SKM-1 (cell line): ENCODE results near the gene PRKD3.

Experiments
- DNase-seq: peaks from one replicate; lab custom pipeline; 2025; ENCODE audit not compliant: unreplicated experiment; lab: John Stamatoyannopoulos, UW

PRKD3 gene

DNA sequence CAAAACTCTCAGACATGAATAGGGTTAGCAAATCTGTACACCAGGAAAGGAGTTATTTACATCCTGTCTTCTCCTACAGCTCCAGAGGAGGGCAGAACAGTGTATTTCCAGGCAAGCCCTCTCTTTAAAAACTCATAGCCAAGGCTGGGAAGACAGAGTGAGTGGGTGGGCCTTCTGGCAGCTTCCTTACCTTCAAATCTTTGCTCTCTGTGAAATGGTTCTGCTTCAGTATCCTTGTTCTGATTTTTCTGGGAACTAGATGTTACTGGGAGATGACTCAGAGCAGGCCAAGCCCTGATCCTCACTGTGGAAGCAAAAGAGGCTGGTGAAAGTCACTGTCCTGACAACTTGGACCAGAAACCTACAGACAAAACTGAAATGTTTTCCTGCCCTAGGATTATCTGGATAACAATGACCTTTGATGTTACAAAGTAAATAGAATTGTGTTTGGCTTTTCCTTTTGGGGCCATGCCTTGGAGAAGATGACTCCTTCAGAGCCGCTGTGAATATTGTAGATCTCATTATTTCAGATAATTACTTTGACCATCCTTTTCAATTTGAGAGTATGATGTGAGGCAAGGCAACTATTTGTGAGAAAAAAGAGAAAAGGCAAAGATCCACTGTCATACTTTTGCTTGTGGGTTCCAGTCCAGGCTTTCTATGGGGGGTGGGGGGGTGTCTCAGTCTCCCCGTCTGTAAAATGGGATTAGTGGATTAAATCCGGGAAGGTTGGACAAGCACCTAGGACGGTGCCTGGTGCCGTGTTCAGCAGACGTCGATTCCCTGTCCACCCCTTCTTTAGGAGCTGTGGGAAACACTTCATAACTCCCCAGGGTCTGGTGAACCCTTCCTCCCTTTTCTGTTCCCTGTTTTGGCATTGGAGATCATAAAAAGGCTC is 19.2 kb upstream of the PRKD3 start:
- no peak for DNase-seq

DNA sequence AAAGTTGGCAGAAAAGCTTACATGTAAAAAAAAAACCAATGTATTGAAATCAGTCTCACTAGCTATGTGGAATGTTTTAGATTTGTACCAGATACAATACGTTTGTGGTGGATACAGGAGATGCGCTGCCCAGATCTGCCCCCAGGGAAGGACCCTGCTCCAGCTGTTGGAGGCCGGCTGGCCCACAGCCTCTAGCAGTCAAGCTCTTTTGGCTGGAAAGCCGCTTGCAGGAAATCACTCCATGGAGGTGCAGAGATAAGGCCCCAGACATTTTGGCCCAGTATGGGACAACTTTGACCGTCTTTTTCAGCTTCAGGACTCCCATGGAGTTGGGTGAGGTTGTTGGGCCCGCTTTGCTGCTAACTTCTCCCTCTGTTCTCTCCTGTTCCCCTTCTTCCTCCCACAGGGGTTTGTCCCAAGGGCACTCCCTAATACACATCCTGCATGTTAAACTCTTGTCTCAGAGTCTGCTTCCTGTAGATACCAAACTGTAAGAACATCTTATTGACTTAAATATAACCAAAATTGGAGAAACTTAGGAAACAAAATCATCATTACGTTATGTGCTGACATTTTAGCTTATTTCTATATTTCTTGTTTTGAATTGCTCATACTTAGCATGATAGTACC is 18.1 kb upstream of the PRKD3 start:
- DNase-seq = no peak

DNA sequence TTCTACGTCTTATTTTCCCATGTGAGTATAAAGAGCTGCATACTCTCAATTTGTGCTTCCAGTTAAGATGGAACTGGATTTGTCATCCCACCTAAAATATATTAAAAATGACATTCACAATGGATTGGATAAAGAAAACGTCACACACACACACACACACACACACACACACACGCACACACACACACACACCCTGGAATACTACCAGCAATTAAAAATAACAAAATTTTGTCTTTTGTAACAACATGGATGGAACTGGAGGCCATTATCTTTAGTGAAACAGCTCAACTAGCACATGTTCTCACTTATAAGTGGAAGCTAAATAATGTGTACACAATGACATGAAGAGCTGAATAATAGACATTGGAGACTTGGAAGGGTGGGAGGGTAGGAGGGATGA is 16.0 kb upstream of the PRKD3 start:
- no peak for DNase-seq

DNA sequence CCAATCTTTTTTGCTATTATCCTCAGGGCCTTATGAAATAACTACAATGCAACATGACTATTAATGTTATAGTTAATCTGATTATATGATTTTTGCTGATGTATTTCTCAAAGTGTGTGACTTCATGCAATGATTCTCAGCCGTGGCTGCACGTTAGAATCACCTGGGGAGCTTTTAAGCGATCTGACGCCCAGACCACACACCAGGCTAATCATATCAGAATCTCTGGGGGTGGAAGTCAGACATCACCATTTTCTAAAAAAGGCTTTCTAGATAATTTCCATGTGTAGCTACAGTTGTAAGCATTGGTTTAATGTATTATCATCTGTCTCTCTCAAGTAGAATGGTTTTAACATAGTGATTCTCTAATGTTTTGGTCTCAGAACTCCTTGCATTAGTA is 14.3 kb upstream of the PRKD3 start:
- no peak for DNase-seq

DNA sequence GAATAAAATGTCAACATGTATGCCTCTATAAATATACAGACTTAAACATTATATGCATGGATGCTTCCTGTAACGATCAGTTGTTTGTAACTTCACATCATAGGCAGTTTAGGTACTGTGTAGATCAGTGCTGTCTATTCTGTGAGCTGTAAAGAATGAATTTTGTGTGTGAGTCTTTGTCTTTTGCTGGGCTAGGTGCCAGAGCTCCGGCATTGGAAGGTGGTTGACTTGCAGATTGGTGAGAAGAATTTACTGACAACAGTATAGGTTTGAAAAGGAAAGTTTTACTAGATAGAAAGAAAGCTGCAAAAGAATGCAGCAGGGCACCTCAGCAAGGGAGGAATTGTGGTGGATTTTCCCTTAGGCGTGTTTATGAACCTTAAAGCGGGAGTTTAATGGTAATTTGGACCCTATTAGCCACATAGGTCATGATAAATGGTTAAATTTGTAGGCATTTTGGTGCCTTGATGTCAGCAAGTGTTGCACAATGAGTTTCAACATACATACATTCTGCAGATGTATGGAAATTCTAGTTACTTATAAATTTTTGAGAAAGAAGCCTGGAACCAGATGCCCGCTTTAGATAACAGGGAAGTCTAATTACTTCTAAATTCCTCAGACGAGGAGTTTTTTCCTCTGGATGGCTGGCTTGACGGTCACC is 13.1 kb upstream of the PRKD3 start:
- DNase-seq = no peak

DNA sequence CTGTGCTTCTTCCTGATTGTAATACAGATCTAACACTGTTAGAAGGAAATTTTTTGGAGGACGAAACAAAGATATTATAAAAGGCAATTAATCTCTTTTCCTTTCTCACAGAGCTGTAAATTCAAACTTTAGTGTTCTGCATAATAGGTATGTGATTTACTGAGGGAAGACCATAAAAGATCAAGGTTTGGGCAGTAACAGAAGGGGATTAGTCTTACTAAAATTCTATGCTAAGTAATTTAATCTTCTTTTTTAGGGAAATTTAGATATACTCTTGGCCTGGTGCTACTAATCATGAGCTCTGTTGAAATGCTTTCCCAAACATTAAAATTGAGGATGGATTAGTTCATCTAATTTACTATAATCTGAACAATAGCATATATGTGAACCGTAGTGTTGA is 11.0 kb upstream of the PRKD3 start:
- DNase-seq = no peak

DNA sequence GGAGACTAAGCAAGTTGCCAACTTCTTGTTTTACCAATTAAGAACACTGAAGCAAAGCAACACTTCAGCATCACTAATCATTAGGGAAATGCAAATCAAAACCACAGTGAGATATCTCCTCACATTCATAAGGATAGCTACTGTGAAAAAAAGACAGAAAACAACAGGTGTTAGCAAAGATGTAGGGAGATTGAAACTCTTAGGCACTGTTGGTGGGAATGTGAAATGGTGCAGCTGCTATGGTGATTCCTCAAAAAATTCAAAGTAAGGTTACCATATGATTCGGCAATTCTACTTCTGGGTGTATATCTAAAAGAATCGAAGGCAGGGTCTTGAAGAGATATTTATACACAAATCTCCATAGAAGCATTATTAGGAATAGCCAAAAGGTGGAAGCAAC is 8.6 kb upstream of the PRKD3 start:
- no peak for DNase-seq

DNA sequence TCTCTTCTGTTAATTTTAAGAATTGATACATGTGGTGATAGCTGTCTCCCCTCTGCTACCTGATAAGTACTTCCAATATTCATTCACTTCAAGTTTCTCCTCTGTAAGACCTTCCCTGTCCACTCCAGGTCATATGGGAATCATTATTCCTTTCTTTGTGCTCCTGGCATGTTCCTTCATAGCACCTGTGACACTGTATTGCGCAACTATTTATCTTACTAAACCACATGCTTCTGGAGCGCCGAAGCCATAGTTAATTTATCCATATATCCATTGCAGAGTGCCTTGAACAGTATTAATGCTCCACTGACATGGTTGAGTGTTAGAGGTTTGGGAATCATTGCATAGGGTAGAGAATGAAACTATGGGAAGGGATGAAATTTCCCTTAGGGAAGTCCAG is 7.9 kb upstream of the PRKD3 start:
- no peak for DNase-seq

DNA sequence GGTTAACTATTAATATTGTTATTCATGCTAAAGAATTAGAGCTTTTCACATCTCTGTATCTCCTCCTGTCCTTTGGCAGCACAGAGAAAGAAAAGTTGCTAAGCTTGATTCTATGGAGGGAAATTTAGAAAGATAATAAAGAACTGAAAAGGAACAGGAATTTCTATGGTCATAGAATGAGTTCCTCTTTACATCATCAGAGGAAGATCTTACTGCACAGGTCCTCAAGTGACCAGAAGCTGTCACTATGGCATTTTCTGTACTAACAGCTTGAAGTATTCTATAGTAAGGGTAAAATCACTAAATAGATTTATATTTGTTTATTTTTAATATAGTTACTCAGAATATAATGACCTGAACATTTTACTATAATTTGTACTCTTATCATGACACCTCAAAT is 6.0 kb upstream of the PRKD3 start:
- no peak for DNase-seq

DNA sequence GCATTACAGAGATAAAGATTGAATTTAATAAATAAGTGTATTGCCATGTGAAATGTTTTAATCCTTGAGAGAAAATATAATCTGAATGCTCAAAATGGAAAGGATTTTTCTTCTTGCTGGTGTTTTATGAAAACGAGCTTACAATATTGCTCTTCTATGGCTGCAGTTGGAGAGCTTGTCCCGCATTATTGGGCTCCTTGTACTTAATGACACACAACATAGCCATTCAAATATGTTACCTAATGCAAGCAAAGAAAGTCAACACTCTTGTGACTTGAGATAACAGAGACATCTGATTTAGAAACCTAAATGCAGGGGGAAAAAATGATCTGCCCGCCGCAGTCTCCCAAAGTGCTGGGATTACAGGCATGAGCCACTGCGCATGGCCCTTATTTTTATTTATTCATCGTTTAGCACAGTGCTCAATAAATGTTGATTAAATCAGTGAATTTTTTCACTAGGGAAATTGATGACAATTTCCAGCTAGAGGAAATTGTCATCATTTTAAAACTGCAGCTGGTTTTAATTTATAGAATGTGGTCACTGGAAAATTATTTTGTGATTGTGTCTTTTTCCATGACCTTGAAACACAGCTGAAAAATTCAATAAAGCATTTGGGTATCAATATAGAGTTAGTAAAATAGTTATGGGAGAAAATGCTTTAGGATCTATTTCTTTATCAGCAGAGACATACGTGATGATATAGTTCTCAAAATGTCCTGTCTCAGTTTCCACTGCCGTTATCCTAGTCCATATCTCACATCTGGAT is 2.4 kb upstream of the PRKD3 start:
- DNase-seq = no peak

DNA sequence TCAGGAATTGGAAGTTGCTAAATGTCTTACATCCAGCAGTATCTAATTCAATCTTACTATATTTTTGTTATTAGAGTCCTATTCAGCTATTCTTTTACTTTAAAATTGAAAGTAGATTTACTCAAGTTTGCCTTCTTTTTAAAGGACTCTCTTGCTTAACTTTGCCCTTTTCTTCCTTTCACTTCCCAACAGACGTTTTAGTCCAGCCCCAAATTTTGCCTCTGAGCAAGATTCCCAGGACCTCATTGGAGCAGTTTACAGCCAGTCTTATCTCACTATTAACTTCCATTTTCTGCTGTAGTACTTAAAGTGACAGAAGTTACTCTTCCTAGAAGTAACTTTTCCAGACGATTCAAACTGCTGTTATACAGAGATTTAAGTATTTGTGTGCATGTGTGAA is 1.7 kb upstream of the PRKD3 start:
- no peak for DNase-seq

DNA sequence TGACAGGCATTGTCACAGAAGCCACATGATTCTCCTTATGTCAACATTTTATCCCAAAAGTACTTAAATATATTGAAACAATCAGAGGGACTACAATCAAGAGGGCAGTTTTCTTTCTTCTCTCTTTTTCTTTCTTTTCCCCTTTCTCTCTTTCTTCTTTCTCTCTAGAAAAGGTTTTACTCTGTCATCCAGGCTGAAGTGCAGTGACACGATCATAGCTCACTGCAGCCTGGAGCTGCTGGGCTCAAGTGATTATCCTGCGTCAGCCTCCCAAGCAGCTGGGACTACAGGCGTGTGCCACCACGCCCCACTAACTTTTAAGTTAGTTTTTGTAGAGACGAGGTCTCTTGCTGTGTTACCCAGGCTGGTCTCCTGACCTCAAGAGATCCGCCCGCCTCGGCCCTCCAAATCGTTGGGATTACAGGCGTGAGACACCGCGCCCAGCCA is 1.0 kb upstream of the PRKD3 start:
- no peak for DNase-seq

DNA sequence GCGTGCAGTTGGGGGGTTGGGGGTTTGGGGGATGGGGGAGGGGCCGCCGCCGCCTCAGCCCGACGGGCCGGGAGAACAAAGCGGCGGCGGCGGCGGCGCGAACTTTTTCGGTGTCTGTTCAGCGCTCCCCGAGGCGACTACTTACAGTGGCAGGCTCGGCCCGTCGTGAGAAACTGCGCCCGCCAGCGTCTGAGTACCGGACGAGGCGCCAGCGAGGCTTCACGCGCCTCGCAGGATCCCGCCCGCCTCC is 172 bp downstream of the PRKD3 start:
- DNase-seq = no peak

DNA sequence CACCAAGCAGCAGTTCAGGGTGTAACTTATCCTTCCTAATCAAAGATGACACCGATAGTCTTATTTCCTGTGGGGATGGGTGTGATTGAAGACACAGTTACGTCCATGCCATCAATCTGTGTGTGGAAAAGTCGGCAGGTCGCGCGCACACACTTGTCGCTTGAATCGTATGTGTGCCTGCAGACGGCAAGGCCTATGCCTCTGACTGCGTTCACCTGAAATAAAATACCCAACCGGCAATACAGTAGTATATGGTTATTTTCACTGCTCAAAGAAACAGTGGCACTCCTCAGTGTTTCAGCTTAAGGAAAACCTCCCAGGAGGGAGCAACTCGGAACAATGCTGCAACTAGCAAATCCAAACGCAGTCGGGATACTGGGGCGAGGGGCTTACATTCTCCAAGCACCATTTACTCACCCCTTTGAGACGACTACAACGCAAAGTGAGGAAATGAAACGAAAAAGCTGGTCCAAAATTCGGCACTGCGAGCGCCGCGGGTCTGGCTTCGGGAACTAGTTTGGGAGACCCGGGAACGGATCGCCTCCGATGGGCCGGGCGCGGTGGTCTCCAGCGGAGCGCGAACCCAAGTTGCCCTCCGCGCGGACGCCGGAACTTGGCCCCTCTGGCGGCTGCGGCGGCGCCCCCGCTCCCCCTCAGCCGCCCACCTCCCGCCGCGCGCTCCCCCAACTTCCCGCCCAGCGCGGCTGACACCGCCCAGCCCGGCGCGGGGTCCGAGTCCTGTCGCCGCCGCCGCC is 675 bp downstream of the PRKD3 start:
- no peak for DNase-seq

DNA sequence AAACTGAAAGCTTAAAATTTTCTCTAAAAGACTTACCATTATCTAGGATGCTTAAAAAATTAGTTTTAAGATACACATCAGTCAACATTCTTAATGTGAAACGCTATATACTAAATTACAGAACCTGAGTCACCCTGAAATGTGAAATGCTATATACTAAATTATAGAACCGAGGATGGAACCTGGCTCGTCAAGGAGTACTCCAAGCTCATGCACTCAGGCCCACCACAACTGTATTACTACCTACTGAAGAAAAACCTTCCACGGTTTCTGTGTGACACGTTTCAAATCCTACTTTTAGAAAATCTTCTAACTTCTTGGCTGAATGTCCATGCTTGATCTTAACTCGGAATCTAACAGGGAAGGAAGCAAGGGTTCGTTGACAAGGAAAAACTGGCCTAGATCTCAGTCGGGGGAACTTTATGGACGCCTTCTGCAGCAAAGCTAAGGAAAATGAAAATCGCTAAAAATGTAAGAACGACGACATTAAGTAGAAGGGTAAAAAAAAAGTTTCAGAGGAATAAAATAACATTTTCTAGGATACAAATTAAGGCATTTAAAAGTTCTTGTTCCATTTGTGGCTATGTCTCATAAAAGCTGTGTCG is 1.4 kb downstream of the PRKD3 start:
- DNase-seq = no peak

DNA sequence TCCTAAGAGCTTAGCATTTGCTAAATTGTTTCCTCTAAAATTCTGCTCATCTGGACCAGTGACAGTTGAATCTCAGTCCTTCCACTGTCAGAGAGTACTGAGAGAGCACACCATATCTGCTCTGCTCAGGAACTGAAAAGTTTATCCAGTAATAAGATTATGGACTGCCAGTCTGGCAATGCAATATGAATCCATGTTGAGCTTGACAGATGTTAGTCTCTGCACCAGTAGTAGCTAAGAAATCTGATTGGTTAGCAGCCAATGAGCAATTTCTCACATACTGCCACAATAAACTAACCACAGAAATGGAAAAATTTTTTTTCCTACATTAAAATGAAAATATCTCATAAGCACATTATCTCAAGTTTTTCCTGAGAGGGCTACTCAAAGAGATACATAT is 2.3 kb downstream of the PRKD3 start:
- no peak for DNase-seq

DNA sequence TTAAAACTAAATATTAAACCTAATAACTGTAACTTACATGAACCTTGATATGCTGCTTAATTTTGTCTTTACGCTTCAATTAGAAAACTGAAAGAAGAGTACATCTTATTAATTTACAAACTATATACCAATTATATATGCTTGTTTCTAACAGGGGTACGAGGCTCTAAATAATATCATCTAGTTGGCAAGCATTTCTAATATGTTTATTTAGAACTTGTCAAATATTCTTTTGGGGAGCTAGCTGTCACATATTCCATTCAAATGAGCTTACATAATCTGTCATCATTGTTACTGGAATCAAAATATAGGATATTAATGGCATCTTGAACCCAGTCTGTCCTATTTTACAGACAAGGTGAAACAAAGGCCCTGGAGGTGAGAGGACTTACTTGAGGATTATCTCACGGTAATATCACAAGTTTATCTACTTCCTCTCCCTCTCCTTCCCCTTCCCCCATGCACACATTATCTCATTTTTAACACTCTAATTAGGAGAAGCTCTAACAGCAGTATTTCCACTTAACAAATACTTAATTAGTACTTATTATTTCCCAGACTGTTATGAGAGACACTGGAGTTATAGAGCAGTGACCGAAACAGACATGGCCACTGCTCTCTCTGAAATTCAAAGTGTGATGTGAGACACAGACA is 3.5 kb downstream of the PRKD3 start:
- DNase-seq = no peak

DNA sequence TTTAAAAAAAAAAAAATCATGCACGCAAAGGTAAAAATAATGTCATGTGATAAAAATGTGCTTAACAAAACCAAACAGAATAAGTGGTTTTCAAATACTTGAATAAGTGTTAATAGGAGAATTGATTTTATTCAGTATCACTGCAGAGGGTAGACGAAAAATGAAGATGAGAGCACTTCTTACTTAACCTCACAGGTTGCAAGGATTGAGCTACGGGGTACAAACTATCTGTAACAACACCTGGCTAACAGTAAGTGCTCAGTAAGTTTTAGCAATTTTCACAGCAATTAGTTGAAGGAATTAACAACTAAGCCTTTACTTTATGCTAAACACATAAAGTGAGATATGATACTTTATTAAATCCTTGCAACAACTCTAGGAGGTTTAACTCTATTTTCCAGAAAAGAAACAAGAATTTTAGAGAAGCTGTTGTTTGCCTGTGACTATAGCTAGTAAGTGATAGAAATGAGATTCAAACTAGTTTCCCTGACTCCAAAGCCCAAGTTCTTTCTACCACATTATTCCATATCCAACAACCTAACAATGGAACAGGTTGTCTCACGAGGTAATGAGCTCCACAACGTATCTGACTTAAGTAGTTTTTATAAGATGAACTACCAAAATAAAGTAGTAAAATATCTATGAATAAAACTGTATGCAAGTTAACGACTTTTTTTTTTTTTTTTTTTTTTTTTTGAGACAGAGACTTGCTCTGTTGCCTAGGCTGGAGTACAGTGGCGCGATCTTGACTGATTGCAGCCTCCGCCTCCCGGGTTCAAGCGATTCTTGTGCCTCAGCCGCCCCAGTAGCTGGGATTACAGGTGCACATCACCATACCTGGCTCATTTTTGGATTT is 4.7 kb downstream of the PRKD3 start:
- no peak for DNase-seq

DNA sequence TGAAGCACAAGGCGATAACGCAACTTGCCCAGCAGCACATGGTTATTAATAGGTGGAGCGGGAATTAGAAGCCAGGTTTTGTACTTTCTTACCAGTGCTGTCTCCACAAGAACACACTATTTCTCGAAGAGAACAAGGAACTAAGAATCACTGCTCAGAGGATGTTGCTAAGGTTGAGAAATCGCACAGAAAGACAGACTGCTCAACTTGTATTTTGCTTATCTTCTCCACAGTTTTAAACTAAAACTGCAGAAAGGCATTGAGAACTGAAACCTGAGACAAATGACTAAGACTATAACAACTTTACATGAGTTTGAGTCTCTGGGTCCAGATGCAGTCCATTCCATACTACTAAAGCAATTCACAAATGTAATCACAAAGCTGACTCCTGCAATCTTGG is 6.2 kb downstream of the PRKD3 start:
- DNase-seq = peak; percentile 15
